GM12878 (cell line): ENCODE measurements around the gene CNTN3. TPM values are rescaled to one million over a fixed set of nuclear protein-coding genes. Genes with fewer than 3 reads are reported as not detected.

Source experiments
- ATAC-seq: fragments of 200-7000 bp; cut with Tn5 transposase; 3 replicates; pipeline ENCODE4 v1.9.1; 2020; ENCODE audit warnings: mild to moderate bottlenecking, moderate library complexity
- BruUV-seq: library from RNA; stranded (reverse); fragments of 400-500 nt; replicated peaks from 2 replicates; lab custom pipeline; 2021; lab: Mats Ljungman, UMichigan
- CTCF ChIA-PET: fragments of 300-600 bp; sonication (Branson Sonifier 250); formaldehyde crosslinking; extraction: SDS; loops from one replicate; lab custom pipeline; 2021; ENCODE audit warnings: inconsistent platforms; lab: Yijun Ruan, JAX
- POLR2A ChIA-PET: fragments of 350-600 bp; formaldehyde crosslinking; extraction: SDS; loops from one replicate; lab custom pipeline; 2021; ENCODE audit warnings: inconsistent platforms; lab: Charles Lee
- RAD21 ChIA-PET: fragments of 300-600 bp; sonication (Branson Sonifier 250); formaldehyde crosslinking; loops from one replicate; lab custom pipeline; 2023; ENCODE audit warnings: antibody characterized with exemption; ENCODE audit not compliant: unreplicated experiment; lab: Charles Lee
- SMC1A ChIA-PET: fragments of 300-600 bp; sonication (Branson Sonifier 250); formaldehyde crosslinking; loops from one replicate; lab custom pipeline; 2023; ENCODE audit not compliant: unreplicated experiment, uncharacterized antibody; lab: Charles Lee
- DNase-seq: peaks from one replicate; pipeline ENCODE4 v3.0.0-alpha.2; 2011; ENCODE audit warnings: low read depth, low spot score
- FAIRE-seq: peaks from 3 replicates; lab custom pipeline; 2011; peaks lifted over from hg19 to GRCh38; lab: Jason Lieb, UNC
- H2AFZ ChIP-seq: 2 replicates; pipeline ENCODE4 v1.6.0; 2011; ENCODE audit warnings: low read depth, low read length, control low read depth; ENCODE audit not compliant: control insufficient read depth
- H3K27ac ChIP-seq: 2 replicates; pipeline ENCODE4 v1.5.1; 2011; ENCODE audit warnings: control low read depth; ENCODE audit not compliant: control insufficient read depth, insufficient read depth
- H3K27me3 ChIP-seq, 2 experiments: replicated peaks in 1 of 2; 2 replicates each; pipeline versions ENCODE4 v1.6.0 to v1.6.1; 2011; ENCODE audit warnings: low read length in 1 of 2; ENCODE audit not compliant: control insufficient read depth in 2 of 2, insufficient read depth in 2 of 2
- H3K36me3 ChIP-seq, 2 experiments: 2 replicates each; pipeline ENCODE4 v1.5.1; 2011; ENCODE audit warnings: low read length in 1 of 2; ENCODE audit not compliant: control insufficient read depth in 2 of 2, insufficient read depth in 2 of 2
- H3K4me1 ChIP-seq: 2 replicates; pipeline ENCODE4 v1.6.1; 2011; ENCODE audit warnings: mild to moderate bottlenecking, low read length, moderate library complexity, mixed read lengths; ENCODE audit not compliant: control insufficient read depth, insufficient read depth
- H3K4me2 ChIP-seq: 2 replicates; pipeline ENCODE4 v1.6.0; 2011; ENCODE audit warnings: control low read depth; ENCODE audit not compliant: control insufficient read depth, insufficient read depth
- H3K4me3 ChIP-seq: fragments of 200-600 bp; sonication (generic); 2 replicates; pipeline ENCODE4 v1.5.1; 2016
- H3K79me2 ChIP-seq: 2 replicates; pipeline ENCODE4 v1.6.0; 2011; ENCODE audit warnings: low read length; ENCODE audit not compliant: control insufficient read depth, insufficient read depth
- H3K9ac ChIP-seq: 2 replicates; pipeline ENCODE4 v1.8.0; 2011; ENCODE audit warnings: low read length, control low read depth, mixed read lengths; ENCODE audit not compliant: control insufficient read depth, insufficient read depth
- H3K9me3 ChIP-seq: replicated peaks from 3 replicates; pipeline ENCODE4 v1.5.1; 2011; ENCODE audit warnings: mild to moderate bottlenecking, low read length; ENCODE audit not compliant: control insufficient read depth, insufficient read depth
- H4K20me1 ChIP-seq: 2 replicates; pipeline ENCODE4 v1.6.0; 2011; ENCODE audit not compliant: control insufficient read depth, insufficient read depth
- ATF3 ChIP-seq: IDR thresholded peaks from 2 replicates; pipeline ENCODE4 v1.6.1; 2011; ENCODE audit warnings: low read depth, mild to moderate bottlenecking, low read length, moderate library complexity, borderline replicate concordance; ENCODE audit errors: extremely low read depth
- CEBPB ChIP-seq, 2 experiments: fragments of 150-350 bp in 1 of 2; IDR thresholded peaks; 2 replicates each; pipeline ENCODE4 v1.6.1; 2012 to 2014; ENCODE audit warnings: low read depth in 2 of 2, low read length in 2 of 2, borderline replicate concordance in 1 of 2, inconsistent platforms in 1 of 2
- CREB1 ChIP-seq: IDR thresholded peaks from 2 replicates; pipeline ENCODE4 v1.6.1; 2012; ENCODE audit warnings: low read depth, mild to moderate bottlenecking, inconsistent platforms
- EP300 ChIP-seq, 2 experiments: fragments of 150-350 bp in 1 of 2; IDR thresholded peaks; 2 replicates each; pipeline ENCODE4 v1.6.1; 2011 to 2012; ENCODE audit warnings: low read depth in 2 of 2, low read length in 2 of 2, borderline replicate concordance in 1 of 2, improper control_type of control experiment in 1 of 2, inconsistent platforms in 1 of 2; ENCODE audit not compliant: control insufficient read depth in 1 of 2
- EZH2 ChIP-seq: IDR thresholded peaks from 2 replicates; pipeline ENCODE4 v1.6.1; 2012; ENCODE audit warnings: low read depth, mild to moderate bottlenecking, control low read depth, inconsistent platforms, low read length, borderline replicate concordance; ENCODE audit not compliant: control insufficient read depth
- HDAC2 ChIP-seq: fragments of 200-600 bp; sonication (generic); IDR thresholded peaks from 2 replicates; pipeline ENCODE4 v1.6.1; 2017
- IKZF1 ChIP-seq: fragments of 450-650 bp; conservative IDR thresholded peaks from 2 replicates; pipeline ENCODE4 v1.6.1; 2017; ENCODE audit warnings: antibody characterized with exemption, mild to moderate bottlenecking
- IRF5 ChIP-seq: fragments of 450-650 bp; IDR thresholded peaks from 2 replicates; pipeline ENCODE4 v1.6.1; 2017; ENCODE audit warnings: borderline replicate concordance
- NFYB ChIP-seq: IDR thresholded peaks from 2 replicates; pipeline ENCODE4 v1.6.1; 2011; ENCODE audit warnings: low read depth, mild to moderate bottlenecking, low read length, improper control_type of control experiment, moderate library complexity; ENCODE audit not compliant: insufficient read depth
- NKRF ChIP-seq: fragments of 450-650 bp; conservative IDR thresholded peaks from 2 replicates; pipeline ENCODE4 v1.6.1; 2017; ENCODE audit warnings: mild to moderate bottlenecking, moderate library complexity
- NR2C1 ChIP-seq: fragments of 450-650 bp; IDR thresholded peaks from 2 replicates; pipeline ENCODE4 v1.6.1; 2017; ENCODE audit warnings: antibody characterized with exemption, mild to moderate bottlenecking, moderate library complexity
- RUNX3 ChIP-seq: IDR thresholded peaks from 2 replicates; pipeline ENCODE4 v1.6.1; 2012; ENCODE audit warnings: low read length, inconsistent platforms
- ZBED1 ChIP-seq: IDR thresholded peaks from 2 replicates; pipeline ENCODE4 v1.6.1; 2016; ENCODE audit warnings: borderline replicate concordance
- ZNF592 ChIP-seq: fragments of 450-650 bp; IDR thresholded peaks from 2 replicates; pipeline ENCODE4 v1.6.1; 2017; ENCODE audit warnings: mild to moderate bottlenecking, moderate library complexity
- WGBS: methylation state at CpG from one replicate; pipeline ENCODE4 v1.1.6; 2016; ENCODE audit warnings: low lambda C conversion rate; ENCODE audit not compliant: insufficient replicate concordance, insufficient coverage; ENCODE audit errors: missing lambda C conversion rate; 5-methylcytosine and 5-hydroxymethylcytosine counted together
- in situ Hi-C: fragments of 300-500 bp; cut with MboI; formaldehyde crosslinking; loops from 9 replicates; pipeline ENCODE4 v1.14.3; 2018; ENCODE audit warnings: mixed read lengths
- intact Hi-C: fragments of 100-400 bp; cut with micrococcal nuclease; formaldehyde crosslinking; loops from one replicate; pipeline ENCODE4 v1.14.2; 2022; ENCODE audit not compliant: unreplicated experiment
- polyA plus RNA-seq, 11 experiments: library from polyadenylated mRNA; depleted of rRNA in 4 of 11; unstranded in 6 of 11; stranded (reverse) in 5 of 11; fragments of >200 nt; fragmentation: Nextera tagmentation in 4 of 11; fragmentation: Illumina TruSeq in 1 of 11; extraction: Ambion mirVana in 4 of 11; extraction: Trizol in 1 of 11; gene quantifications; 1 replicate in 1 of 11; 2 replicates in 10 of 11; pipeline versions ENCODE4 v1.2.1 to v1.2.3, GENCODE V29; 2011 to 2016; ENCODE audit warnings: inconsistent platforms in 2 of 11, missing spikeins in 2 of 11, low read depth in 1 of 11
- total RNA-seq, 4 experiments: library from RNA; depleted of rRNA in 3 of 4; stranded (reverse); fragments of >200 nt in 3 of 4; fragmentation: Illumina TruSeq in 1 of 4; extraction: Trizol in 1 of 4; gene quantifications; 2 replicates each; pipeline versions ENCODE4 v1.2.1 to v1.2.3, GENCODE V29; 2013 to 2021

The CNTN3 gene
- total and polyA plus RNA-seq, 10 of the 15 experiments (the other 5 are each of a cell fraction or from before 2014, with no cell fraction given), result 0.14 TPM; not detected in 9

- TF ChIP-seq CEBPB (IDR thresholded peaks at IDR 0.05; ENCODE audit: borderline replicate concordance in 1 of 2, low read depth in 2 of 2, low read length in 2 of 2) (no peak), CREB1 (no peak), ZBED1 (no peak)
Measured at GRCh38 chr3:74621581-74621980, 7.1 kb upstream of the CNTN3 start (continued).

GRCh38 chr3:74617776-74618175 is 3.3 kb upstream of the CNTN3 start:
- no peaks in the 10 kb centered on the region for H3K79me2 ChIP-seq

More at GRCh38 chr3:74617776-74618175, 3.3 kb upstream of the CNTN3 start:
- Histone ChIP-seq H3K27me3 (no peaks in the 10 kb centered on the region; a peak in 1 of 4 replicates), H4K20me1 (no peaks in the 10 kb centered on the region), H3K9ac (no peak overlapping the region), H2AFZ (no peak overlapping the region), H3K36me3 (no peaks in the 10 kb centered on the region), H3K27ac (no peak overlapping the region), H3K4me1 (no peaks in the 10 kb centered on the region), H3K4me3 (no peak overlapping the region), H3K9me3 (no peaks in the 10 kb centered on the region), H3K4me2 (no peak overlapping the region)
- no TSS peak for BruUV-seq
- DNase-seq (no peak), FAIRE-seq (no peak), ATAC-seq (no peak)
- CTCF ChIA-PET, result no interaction called here
- POLR2A ChIA-PET, result no interaction called here
- intact Hi-C loops, result no loop called here
- in situ Hi-C loops, result no loop called here
- WGBS, result 37% methylated on average over 3 of the region's 3 CpGs
- TF ChIP-seq EZH2 (no peak), IRF5 (no peak), IKZF1 (no peak), NR2C1 (no peak), NFYB (no peak), ZNF592 (no peak), ATF3 (no peak), HDAC2 (no peak), RUNX3 (no peak), EP300 (IDR thresholded peaks at IDR 0.05; ENCODE audit: borderline replicate concordance in 1 of 2, control insufficient read depth in 1 of 2, low read depth in 2 of 2, low read length in 2 of 2) (no peak), NKRF (no peak)
- RAD21 ChIA-PET, result no interaction called here
- SMC1A ChIA-PET, result interaction anchor here (1.3 kb wide), 1 partner anchor 13 kb away, joined by 3 read pairs; no protein-coding TSS in a partner anchor
